Thymus (tissue), 11 donors: ENCODE data around the gene VPS50. TPM values are rescaled to one million over a fixed set of nuclear protein-coding genes. Genes with fewer than 3 reads are reported as not detected.

ENCODE experiments used
- DNase-seq, 9 donors: peaks; one replicate each; pipeline ENCODE4 v3.0.0-alpha.2; 2013; ENCODE audit warnings: low spot score in 9 of 9, low read depth in 6 of 9, missing footprints in 1 of 9
- H3K27ac ChIP-seq, 2 donors: one replicate each; pipeline ENCODE4 v1.5.1; 2013; ENCODE audit warnings: control low read depth in 1 of 2, low read depth in 1 of 2, low read length in 1 of 2, mild to moderate bottlenecking in 1 of 2, moderate library complexity in 1 of 2
- H3K27me3 ChIP-seq, 2 donors: one replicate each; pipeline ENCODE4 v1.5.1; 2013; ENCODE audit warnings: low read length in 1 of 2; ENCODE audit not compliant: control insufficient read depth in 2 of 2, insufficient read depth in 1 of 2
- H3K36me3 ChIP-seq, 2 donors: one replicate each; pipeline ENCODE4 v1.5.1; 2013; ENCODE audit warnings: low read length in 1 of 2, mild to moderate bottlenecking in 1 of 2, moderate library complexity in 1 of 2; ENCODE audit not compliant: control insufficient read depth in 2 of 2, insufficient read depth in 2 of 2
- H3K4me1 ChIP-seq, 2 donors: one replicate each; pipeline ENCODE4 v1.5.1; 2013; ENCODE audit warnings: low read length in 2 of 2; ENCODE audit not compliant: control insufficient read depth in 2 of 2, insufficient read depth in 2 of 2
- H3K4me3 ChIP-seq, 2 donors: one replicate each; pipeline ENCODE4 v1.5.1; 2013; ENCODE audit warnings: low read length in 2 of 2, control low read depth in 1 of 2, mild to moderate bottlenecking in 1 of 2
- H3K9me3 ChIP-seq, 2 donors: one replicate each; pipeline ENCODE4 v1.5.1; 2013; ENCODE audit warnings: low read length in 1 of 2, mild to moderate bottlenecking in 1 of 2; ENCODE audit not compliant: control insufficient read depth in 2 of 2, insufficient read depth in 1 of 2
- WGBS: extraction: QIAGEN DNeasy Blood & Tissue Kit; methylation state at CpG from one replicate; pipeline ENCODE4 v1.1.7; 2013; 5-methylcytosine and 5-hydroxymethylcytosine counted together
- polyA plus RNA-seq: library from polyadenylated mRNA; stranded (reverse); fragments of 200-250 nt; gene quantifications from one replicate; pipeline ENCODE4 v1.2.3, GENCODE V29; 2013
- total RNA-seq: library from RNA; stranded (reverse); fragments of 120-200 nt; gene quantifications from one replicate; pipeline ENCODE4 v1.2.4, GENCODE V29; 2013
- donor health status: healthy.

The VPS50 gene
- total and polyA plus RNA-seq, 2 donors: 16.3 to 26.7 TPM

DNA sequence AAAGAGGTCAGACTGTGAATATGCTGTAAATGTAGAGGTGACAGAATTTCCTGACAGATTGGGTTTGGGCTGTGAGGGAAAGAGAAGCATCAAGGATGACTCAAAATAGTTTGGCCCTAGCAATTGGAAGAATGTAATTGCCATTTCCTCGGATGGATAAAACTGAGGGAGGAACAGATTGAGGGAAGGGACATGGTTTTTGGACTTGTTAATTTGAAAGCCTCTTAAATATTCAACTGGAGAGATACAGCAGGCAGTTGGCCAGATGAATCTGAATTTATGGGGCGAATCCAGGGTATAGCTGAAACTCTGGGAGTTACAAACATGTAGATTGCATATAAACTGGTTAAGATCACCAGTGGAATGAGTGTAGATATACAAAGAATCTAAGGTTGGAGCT is 3.4 kb downstream of the VPS50 start:
- no peaks in the 10 kb centered on the region for H3K36me3 ChIP-seq
- 98% methylated on average over 2 of the region's 2 CpGs for WGBS
- H3K27ac ChIP-seq: no peak overlapping the region
- H3K27me3 ChIP-seq: no peaks in the 10 kb centered on the region
- H3K4me1 ChIP-seq: peaks cover 0 to 2% of the 10 kb centered on the region in 2 donors
- H3K9me3 ChIP-seq: no peaks in the 10 kb centered on the region
- H3K4me3 ChIP-seq: no peak overlapping the region
- no peak for DNase-seq

DNA sequence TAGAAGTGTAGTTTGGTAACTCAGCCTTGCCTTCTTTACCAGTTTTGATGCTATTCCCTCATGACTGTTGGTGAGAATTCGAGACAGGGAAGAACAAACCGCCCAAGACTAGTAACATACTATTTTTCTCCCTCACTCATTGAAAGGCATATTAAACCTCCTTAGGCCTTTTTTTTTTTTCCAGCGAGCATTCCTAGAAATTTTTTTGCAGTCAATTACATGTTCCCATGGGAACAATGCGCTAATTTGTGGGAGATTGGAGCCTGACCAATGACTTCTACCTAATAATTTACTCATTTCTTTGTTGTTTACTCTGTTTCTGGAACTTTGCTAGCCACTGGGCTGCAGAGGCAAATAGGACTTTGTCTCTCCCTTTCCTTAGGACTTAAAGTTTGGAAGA is 6.0 kb downstream of the VPS50 start:
- 96% methylated on average over 4 of the region's 4 CpGs for WGBS
- Histone ChIP-seq H3K27me3 (no peaks in the 10 kb centered on the region), H3K36me3 (no peaks in the 10 kb centered on the region), H3K4me1 (no peaks in the 10 kb centered on the region), H3K9me3 (no peaks in the 10 kb centered on the region), H3K27ac (no peak overlapping the region), H3K4me3 (no peak overlapping the region)
- no peak for DNase-seq

DNA sequence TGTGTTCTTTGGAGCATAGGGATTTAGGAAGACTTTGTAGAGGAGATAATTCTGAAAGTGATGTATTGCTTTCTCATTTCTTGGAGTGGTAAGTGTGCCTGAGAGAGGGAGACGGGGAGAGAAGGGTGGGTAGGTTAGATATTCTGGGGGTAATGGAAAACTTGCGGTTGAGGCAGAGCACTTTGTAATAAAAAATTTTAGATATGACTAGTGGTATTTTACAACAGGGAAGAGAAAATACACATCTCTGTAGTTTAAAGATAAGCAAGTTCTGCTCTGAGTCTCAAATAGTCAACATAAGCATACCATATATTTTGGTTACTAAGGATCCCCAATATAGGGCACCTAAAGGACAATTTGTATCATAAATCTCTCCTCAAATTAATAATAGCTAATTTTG is 6.6 kb downstream of the VPS50 start:
- Histone ChIP-seq H3K27ac (no peak overlapping the region), H3K9me3 (no peaks in the 10 kb centered on the region), H3K27me3 (no peaks in the 10 kb centered on the region), H3K4me3 (no peak overlapping the region), H3K4me1 (no peaks in the 10 kb centered on the region), H3K36me3 (no peaks in the 10 kb centered on the region)
- 99% methylated on average over 2 of the region's 2 CpGs for WGBS
- DNase-seq: no peak

DNA sequence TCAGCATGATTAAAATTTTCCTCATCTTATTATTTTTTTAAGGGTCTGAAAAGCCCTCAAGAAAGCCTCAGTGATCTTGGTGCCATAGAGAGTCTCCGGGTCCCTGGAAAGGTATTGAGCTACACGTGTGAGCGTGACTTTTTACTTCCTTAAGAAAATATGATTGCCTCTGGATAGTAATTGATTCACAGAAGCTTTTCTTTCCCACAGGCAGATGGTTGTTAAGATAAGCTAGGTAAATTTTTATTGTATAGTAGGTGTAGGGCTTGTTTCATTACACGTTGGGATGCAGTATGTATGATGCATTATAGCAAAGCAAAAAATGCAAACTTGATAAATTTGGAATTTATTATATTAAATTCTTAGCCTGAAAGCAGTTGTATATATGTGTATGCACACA is 7.7 kb downstream of the VPS50 start:
- H3K9me3 ChIP-seq: no peaks in the 10 kb centered on the region
- no peaks in the 10 kb centered on the region for H3K4me1 ChIP-seq
- no peaks in the 10 kb centered on the region for H3K36me3 ChIP-seq
- H3K27ac ChIP-seq: no peak overlapping the region
- 96% methylated on average over 4 of the region's 4 CpGs for WGBS
- DNase-seq: no peak
- no peaks in the 10 kb centered on the region for H3K27me3 ChIP-seq
- H3K4me3 ChIP-seq: no peak overlapping the region

DNA sequence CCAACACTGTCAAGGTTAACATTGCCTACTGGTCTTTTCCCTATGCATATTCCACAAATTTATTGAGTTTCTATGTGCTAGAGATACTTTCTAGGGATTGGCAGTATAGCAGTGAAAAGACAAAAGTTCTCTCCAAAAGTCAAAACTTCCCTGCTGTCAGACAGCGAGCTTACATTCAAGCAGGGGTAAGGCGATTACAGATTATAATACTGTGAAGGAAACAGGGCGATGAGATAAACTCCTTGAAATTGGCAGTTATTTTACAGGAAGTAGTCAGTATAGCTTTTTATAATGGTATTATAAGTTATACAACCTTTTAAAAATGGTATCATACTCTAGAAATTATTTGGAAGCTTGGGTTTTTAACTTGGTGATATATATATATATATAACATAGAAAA is 9.9 kb downstream of the VPS50 start:
- H3K27me3 ChIP-seq: no peaks in the 10 kb centered on the region
- 99% methylated on average over 3 of the region's 3 CpGs for WGBS

DNA sequence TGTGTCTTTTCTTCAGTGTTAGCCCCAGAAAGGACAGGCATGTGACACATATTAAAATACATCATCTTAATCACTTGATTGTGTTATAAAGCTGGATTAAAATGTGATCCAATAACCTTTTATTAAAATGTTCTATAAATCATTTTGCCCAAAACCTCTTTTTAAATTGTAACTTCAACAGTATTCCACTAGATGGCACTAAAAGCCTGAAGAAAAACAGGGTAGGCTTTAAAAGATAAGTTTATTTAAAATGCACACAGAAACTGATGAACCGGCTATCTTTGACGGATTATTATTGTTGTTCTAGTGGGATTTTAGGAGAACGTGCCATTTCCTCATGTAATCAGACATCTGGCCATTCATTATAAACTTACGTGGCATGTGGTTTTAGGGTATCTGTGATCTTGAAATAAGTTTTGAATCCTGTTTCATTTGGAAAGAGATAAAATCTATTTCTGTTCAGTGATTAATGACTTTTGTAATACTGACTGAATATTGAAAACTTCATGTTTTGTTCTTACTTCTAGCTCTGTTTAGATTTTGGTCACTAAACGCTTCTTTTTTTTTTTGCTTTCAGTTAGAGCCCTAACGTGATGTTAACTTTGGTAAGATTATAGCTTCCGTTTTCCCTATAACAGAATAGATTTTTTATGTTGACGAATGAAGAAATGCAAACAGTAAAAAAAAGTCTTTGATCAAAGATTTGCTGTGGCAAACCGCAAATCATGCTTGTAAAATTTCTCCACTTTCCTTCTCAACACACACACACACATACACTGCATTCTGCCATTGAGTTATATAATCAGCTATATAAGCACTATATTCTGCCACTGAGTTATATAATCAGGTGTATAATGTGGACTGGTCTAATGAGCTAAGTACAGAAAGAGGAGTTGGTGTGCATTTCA is 13.6 kb downstream of the VPS50 start:
- DNase-seq: peak in 4 of 9 donors; percentile 2 to 44 (median 12)
- H3K36me3 ChIP-seq: no peaks in the 10 kb centered on the region
- no peaks in the 10 kb centered on the region for H3K4me1 ChIP-seq
- H3K4me3 ChIP-seq: no peak overlapping the region
- H3K27ac ChIP-seq: no peak overlapping the region
- H3K27me3 ChIP-seq: no peaks in the 10 kb centered on the region
- H3K9me3 ChIP-seq: no peaks in the 10 kb centered on the region
- WGBS: 70% methylated on average over 9 of the region's 9 CpGs

More for the DNA sequence above, 9.9 kb downstream of the VPS50 start:
- no peaks in the 10 kb centered on the region for H3K36me3 ChIP-seq
- DNase-seq: no peak
- H3K4me1 ChIP-seq: no peaks in the 10 kb centered on the region
- no peak overlapping the region for H3K4me3 ChIP-seq
- no peak overlapping the region for H3K27ac ChIP-seq
- H3K9me3 ChIP-seq: no peaks in the 10 kb centered on the region

DNA sequence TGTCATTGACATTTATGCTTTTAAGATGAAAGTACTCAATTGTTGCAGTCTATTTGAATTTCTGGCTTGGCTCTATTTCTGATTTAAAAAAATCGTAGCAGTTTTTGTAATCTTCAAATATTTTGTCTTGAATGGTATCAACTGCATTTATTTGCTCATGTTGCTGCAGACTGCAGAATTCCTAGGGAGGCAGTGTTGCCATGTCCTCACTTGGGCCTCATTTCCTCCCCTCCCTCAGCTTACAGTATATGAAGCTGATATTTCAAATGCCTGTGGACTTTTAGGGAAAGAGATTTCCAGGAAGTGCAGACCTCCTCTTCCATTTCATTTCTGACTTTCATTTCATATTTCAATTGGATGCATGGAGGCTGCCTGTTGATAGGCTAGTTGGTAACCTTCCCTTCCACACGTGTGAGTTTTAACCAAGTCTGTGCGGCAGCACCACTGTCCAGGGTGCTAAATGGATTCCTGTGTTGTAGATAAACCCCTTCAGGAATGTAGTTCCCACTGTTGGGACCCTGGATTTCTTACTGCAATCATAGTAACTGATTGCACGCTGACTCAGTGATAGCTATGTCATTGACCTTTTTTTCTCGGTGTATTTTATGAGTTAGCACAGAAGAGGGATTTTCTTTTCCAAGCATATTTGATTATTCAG is 17.5 kb downstream of the VPS50 start:
- H3K27me3 ChIP-seq: no peaks in the 10 kb centered on the region
- H3K4me1 ChIP-seq: no peaks in the 10 kb centered on the region
- H3K9me3 ChIP-seq: no peaks in the 10 kb centered on the region
- no peaks in the 10 kb centered on the region for H3K36me3 ChIP-seq
- no peak for DNase-seq
- H3K4me3 ChIP-seq: no peak overlapping the region
- WGBS: 96% methylated on average over 5 of the region's 5 CpGs
- no peak overlapping the region for H3K27ac ChIP-seq

DNA sequence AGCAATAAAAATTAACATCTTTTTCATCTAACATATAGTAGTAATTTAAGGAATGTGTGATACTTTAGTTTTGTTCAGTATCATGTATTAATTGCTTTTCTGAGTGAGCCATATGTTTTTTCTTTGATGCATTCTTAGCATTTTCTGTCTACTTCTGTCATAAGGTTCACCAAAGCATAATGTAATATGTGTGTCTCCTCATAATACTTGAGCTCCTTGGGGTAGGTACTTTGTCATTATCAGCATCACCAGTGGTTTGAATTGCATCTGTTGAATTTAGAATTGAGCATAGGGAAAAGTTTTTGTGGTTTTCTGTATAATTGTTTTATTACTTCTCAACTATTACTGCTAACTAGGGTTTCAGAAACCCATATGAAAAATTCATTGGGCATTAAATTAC is 26.5 kb downstream of the VPS50 start:
- DNase-seq: no peak
- H3K4me3 ChIP-seq: no peak overlapping the region
- peaks cover 0 to 3% of the 10 kb centered on the region in 2 donors for H3K36me3 ChIP-seq
- H3K27me3 ChIP-seq: no peaks in the 10 kb centered on the region
- H3K27ac ChIP-seq: no peak overlapping the region
- H3K4me1 ChIP-seq: no peaks in the 10 kb centered on the region
- no peaks in the 10 kb centered on the region for H3K9me3 ChIP-seq

DNA sequence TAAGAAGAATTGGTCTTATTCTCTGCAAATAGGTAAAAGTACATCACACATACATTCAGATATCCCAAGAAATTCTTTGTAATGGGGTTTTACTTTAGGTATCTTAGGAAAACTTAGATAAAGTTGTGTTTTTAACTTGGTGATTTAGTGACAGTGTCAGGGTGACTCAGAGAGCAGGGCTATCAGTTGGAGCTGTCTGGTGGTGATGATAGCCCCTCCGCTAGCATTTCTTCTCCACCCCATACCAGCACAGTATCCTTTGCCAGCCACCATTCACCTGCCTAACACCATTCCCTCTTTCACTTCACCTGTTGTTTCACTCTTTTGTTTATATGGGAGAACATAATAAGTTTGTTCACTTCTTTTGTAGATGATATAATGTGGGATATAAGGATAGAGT is 30.4 kb downstream of the VPS50 start:
- Histone ChIP-seq H3K27me3 (no peaks in the 10 kb centered on the region), H3K4me1 (no peaks in the 10 kb centered on the region), H3K36me3 (peaks cover 0 to 3% of the 10 kb centered on the region in 2 donors), H3K9me3 (no peaks in the 10 kb centered on the region), H3K27ac (no peak overlapping the region), H3K4me3 (no peak overlapping the region)
- 100% methylated on average over 1 of the region's 1 CpG for WGBS
- DNase-seq: no peak
